ENCODE results near the gene RAD51AP1. TPM values are rescaled to one million over a fixed set of nuclear protein-coding genes. Genes with fewer than 3 reads are reported as not detected.

Gene RAD51AP1
- total RNA-seq, 1 experiment from 2014 or later = 59.4 TPM

DNA sequence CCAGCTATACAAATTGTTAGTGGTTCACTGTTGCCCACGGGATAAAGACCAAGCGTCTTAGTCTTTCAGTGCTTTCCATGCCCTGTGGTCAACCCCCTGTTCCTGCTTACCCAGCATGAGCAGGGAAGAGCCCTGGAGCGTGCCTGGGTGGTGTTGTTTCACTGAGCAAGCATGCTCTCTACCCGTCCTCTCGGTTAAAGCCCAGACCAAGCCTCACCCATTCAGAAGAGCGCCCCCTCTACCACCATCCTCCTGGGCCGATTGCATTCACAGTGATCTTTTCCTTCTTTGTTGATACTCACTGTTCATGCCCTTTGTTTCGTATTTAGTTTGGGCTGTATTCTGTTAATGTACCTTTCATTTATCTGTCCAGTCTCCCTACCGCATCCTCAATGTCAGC, 48.4 kb downstream of the RAD51AP1 start:
- peak overlapping the region; percentile 48 for H4K8ac ChIP-seq (replicated peaks; ENCODE audit: insufficient read length, low read depth, low read length)
- Mint-ChIP-seq H3K36me3 (ENCODE audit: insufficient read depth in 1 of 3, low read depth in 3 of 3) (no peaks in the 10 kb centered on the region), H3K9me3 (no peaks in the 10 kb centered on the region; a peak in 1 of 5 replicates), H3K4me3 (no peak overlapping the region), H3K27ac (no peak overlapping the region), H3K27me3 (ENCODE audit: low read depth) (peaks cover 10% of the 10 kb centered on the region), H3K4me1 (peaks cover 16 to 17% of the 10 kb centered on the region in 2 experiments)
- H4K20me1 ChIP-seq (ENCODE audit: control insufficient read depth, insufficient read depth, insufficient read length) = no peaks in the 10 kb centered on the region
- no peak overlapping the region for H3K14ac ChIP-seq (ENCODE audit: insufficient read depth, low read length)
- H3K4ac ChIP-seq (ENCODE audit: low read depth, low read length) = no peak overlapping the region
- no peak overlapping the region for H2BK5ac ChIP-seq (ENCODE audit: insufficient read length, low read length)
- H2BK20ac ChIP-seq (ENCODE audit: low read depth, low read length, poor library complexity, severe bottlenecking) = no peak overlapping the region
- H2AK5ac ChIP-seq (ENCODE audit: insufficient read length, low read length) = no peak overlapping the region
- no peak overlapping the region for H4K5ac ChIP-seq (ENCODE audit: insufficient read length, low read depth, low read length)
- WGBS (ENCODE audit: extremely low coverage, insufficient read length, low lambda C conversion rate) = no CpG with 5 or more reads among the region's 9 CpGs
- no peaks in the 10 kb centered on the region; the same call in 1 of the 2 replicates for H3K4me1 ChIP-seq (ENCODE audit: insufficient read depth, low read length)
- H3K23me2 ChIP-seq (ENCODE audit: insufficient read length, low read depth, low read length, poor library complexity, severe bottlenecking) = no peaks in the 10 kb centered on the region
- no peak overlapping the region for H2BK15ac ChIP-seq (ENCODE audit: low read depth, low read length)
- no peaks in the 10 kb centered on the region for H3K79me1 ChIP-seq (ENCODE audit: insufficient read depth, low read depth, low read length, poor library complexity, severe bottlenecking)
- no peak overlapping the region for H3K23ac ChIP-seq (ENCODE audit: insufficient read length, low read depth, low read length)
- H3K27me3 ChIP-seq (ENCODE audit: insufficient read depth, low read length) = no peaks in the 10 kb centered on the region
- no peak overlapping the region for H3K27ac ChIP-seq (ENCODE audit: insufficient read length, low read depth, low read length)
- no peaks in the 10 kb centered on the region for H3K79me2 ChIP-seq (ENCODE audit: insufficient read depth, low read length)
- no peak overlapping the region for H3K56ac ChIP-seq (ENCODE audit: insufficient read length, low read depth, low read length)
- no peak overlapping the region for H3K18ac ChIP-seq (ENCODE audit: insufficient read length, low read depth, low read length)
- H2BK120ac ChIP-seq (ENCODE audit: low read depth, low read length, poor library complexity, severe bottlenecking) = no peak overlapping the region
- no peak overlapping the region for H3K9ac ChIP-seq (ENCODE audit: extremely low read depth, insufficient read length, low read length)
- H3K9me3 ChIP-seq (ENCODE audit: control insufficient read depth, low read depth, low read length) = no peaks in the 10 kb centered on the region
- TF ChIP-seq, protein P1, sequence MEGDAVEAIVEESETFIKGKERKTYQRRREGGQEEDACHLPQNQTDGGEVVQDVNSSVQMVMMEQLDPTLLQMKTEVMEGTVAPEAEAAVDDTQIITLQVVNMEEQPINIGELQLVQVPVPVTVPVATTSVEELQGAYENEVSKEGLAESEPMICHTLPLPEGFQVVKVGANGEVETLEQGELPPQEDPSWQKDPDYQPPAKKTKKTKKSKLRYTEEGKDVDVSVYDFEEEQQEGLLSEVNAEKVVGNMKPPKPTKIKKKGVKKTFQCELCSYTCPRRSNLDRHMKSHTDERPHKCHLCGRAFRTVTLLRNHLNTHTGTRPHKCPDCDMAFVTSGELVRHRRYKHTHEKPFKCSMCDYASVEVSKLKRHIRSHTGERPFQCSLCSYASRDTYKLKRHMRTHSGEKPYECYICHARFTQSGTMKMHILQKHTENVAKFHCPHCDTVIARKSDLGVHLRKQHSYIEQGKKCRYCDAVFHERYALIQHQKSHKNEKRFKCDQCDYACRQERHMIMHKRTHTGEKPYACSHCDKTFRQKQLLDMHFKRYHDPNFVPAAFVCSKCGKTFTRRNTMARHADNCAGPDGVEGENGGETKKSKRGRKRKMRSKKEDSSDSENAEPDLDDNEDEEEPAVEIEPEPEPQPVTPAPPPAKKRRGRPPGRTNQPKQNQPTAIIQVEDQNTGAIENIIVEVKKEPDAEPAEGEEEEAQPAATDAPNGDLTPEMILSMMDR (conservative IDR thresholded peaks at IDR 0.05) = peak; percentile 58
- H2BK12ac ChIP-seq (ENCODE audit: insufficient read length, low read depth, low read length) = no peak overlapping the region
- H3K4me2 ChIP-seq (ENCODE audit: insufficient read depth, insufficient read length, low read length) = no peak overlapping the region
- H4K91ac ChIP-seq (ENCODE audit: insufficient read length, low read depth, low read length) = no peak overlapping the region
- H3T11ph ChIP-seq (ENCODE audit: low read length) = no peak overlapping the region
- DNase-seq = peak; percentile 82
- H2AFZ ChIP-seq (ENCODE audit: low read length) = no peak overlapping the region

Measured in H9 (cell line).